AG08395 (cell line): ENCODE results near the gene TMEM165.
A peak's percentile ranks its signal among the peaks of the same experiment; 100 is the strongest.

Experiments
- DNase-seq: peaks from one replicate; pipeline ENCODE4 v3.0.0; 2012; ENCODE audit warnings: mixed read lengths, low spot score

Gene TMEM165

DNA sequence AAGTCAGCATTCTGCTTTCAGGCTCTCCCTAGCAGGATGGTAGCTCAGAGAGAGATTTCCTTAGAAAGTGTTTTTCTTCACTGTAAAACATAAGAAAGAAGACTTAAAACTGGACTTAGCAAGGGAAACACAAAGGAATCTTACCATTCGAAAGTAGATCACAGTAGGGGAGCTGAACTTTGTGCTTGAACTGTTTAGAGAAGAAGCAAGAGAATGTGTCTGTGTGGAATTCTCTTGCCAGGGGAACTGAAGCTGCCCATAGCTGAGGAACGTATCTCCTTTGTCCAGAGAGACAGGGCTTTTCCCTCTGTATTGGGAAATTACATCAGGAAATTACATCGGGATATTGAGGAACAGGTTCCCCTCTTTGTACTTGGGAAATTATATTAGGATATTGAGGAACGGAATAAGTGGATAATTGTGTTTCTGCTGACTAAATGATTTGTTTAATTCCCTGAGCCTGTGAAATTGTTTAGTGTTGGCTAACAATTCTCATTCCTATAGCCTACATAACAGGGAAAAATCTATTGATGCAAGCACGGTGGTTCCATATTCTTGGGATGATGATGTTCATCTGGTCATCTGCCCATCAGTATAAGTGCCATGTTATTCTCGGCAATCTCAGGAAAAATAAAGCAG is 28.6 kb upstream of the TMEM165 start:
- DNase-seq = no peak

- no peak for DNase-seq
Observed at GRCh38 chr4:55369968-55370367, 25.8 kb upstream of the TMEM165 start.

GRCh38 chr4:55372259-55372658 is 23.5 kb upstream of the TMEM165 start:
- DNase-seq = no peak

DNA sequence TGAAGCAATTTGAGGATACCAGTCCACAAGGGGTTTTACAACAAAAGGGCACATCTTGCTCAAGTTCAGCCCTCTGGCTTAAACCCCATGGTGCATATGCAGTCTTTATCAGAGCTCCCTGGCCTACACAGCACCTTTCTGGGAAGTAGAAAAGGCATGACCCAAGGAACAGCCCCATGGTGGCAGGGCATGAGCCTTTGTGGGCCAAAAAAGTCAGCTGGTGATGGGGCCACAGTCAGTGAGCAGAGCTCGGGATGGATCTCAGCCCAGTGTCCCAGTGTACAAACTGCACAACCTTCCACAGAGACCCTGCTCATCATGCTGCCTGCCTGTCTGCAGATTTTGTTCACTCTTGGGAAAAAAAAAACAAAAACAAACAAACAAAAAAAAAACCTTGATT is 22.3 kb upstream of the TMEM165 start:
- DNase-seq = no peak

DNA sequence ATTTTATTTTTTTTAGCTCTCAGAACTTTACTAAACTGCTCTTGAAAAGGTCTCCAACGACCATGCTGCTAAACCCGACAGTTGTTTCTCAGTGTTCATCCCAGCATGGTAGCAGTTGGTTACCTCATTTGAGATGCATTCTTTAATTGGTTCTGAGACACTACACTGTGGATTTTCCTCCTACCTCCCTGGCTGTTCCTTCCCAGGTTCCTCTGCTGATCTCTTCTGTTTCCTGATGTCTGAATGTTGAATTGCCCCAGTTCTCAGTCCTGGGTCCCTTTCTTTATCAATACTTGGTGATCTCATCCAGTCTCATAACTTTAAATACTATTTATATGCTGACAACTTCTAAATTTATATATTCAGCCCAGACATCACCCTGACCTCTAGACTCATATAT is 19.1 kb upstream of the TMEM165 start:
- no peak for DNase-seq

- no peak for DNase-seq
Observed at GRCh38 chr4:55378617-55379467, 16.9 kb upstream of the TMEM165 start.

GRCh38 chr4:55380576-55380975 is 15.2 kb upstream of the TMEM165 start:
- no peak for DNase-seq

GRCh38 chr4:55381502-55381901 is 14.3 kb upstream of the TMEM165 start:
- no peak for DNase-seq

GRCh38 chr4:55382488-55383003 is 13.2 kb upstream of the TMEM165 start:
- DNase-seq = no peak

GRCh38 chr4:55385201-55385649 is 10.5 kb upstream of the TMEM165 start:
- DNase-seq = no peak

DNA sequence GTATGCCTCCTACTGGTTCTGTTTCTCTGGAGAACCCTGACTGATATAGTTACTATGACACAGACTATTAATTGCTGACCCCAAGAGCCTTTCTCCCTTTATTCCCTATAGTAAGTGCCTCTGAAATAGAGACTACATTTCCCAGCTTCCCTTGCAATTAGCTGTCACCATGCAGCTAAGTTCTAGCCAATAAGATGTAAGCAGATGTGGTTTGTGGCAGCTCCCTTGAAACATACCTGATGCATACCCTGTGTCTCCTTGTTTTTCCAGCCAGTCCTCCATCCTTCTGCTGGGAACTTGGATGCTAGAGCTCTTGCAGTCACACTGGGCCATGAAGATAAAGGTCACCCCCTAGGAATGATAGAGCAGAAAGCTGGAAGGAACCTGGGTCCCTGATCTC is 9.7 kb upstream of the TMEM165 start:
- DNase-seq = peak; percentile 37

DNA sequence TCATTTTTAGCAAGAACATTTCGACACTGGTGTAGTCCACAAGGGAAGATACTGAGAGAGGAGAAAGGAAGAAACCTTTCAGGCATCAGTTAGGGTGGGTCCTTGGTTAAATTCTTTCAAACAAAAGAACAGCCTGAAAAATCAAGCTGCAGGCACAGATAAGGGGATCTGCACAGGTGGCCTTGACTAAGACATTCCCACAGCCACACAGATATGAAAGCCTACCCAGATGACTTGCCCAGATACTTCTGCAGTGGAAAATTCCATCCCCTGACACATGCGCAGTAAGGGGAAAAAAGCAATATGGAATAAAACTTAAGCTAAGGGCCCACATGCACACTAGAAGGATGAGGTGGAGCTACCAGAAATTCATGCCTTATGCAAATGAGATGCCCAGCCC is 8.9 kb upstream of the TMEM165 start:
- no peak for DNase-seq

DNA sequence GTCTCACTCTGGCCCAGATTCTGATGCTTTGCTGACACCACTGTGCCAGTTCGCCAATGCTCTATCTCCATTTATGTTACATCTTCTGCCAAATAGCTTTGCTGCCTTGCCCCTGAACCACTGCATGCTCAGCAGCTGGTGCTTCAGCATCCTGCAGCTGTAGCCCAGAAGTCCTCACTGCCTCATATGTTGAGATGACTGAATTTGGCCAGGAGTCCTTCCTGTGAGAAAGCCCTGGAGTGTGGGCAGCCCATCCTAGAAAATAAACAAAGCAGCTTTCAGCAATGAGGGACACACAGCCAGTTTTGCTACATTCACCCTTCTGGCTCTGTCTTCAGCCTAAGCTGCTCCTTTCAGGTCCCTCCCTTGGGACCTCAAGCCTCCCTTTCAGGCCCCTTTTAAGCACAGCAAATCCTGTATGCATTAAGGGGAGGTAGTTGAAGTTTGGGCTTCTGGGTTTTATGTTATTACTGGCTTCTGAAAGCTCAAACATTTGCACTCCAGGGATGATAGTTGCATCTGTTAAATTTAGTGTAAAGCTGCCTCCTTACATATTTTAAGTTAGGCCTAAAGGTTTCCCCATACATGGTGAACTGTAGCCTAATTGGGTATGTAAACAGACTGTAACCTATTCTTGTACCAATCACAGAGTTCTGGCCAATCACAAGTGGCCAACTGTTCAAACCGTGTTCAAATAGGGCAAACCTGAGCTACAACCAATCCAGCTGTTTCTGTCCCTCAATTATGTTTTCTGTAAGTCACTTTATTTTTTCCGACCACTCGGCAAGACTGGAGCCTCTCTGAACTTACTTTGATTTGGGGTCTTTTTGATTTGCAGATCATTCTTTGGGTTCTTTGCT is 2.1 kb upstream of the TMEM165 start:
- no peak for DNase-seq

- no peak for DNase-seq
Observed at GRCh38 chr4:55395218-55395528, 584 bp upstream of the TMEM165 start.

GRCh38 chr4:55396308-55397125 is 760 bp downstream of the TMEM165 start:
- DNase-seq = peak; percentile 52

DNA sequence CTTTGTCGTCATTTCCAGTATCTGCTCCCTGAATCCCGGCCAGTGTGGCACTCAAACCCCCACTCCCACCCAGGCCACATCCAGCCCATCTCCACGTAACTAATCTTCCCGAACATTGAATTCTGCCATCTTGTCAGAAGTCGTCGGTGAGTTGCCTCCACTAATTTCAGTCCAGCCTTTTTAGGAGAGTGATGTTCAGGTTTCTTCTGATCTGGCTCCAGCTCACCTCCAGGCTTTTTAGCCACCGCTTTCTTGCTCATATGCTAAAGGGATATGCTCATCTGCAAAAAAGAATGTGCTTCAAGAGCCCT is 1.3 kb downstream of the TMEM165 start:
- DNase-seq = no peak

GRCh38 chr4:55397520-55398321 is 2.0 kb downstream of the TMEM165 start:
- peak; percentile 40 for DNase-seq

DNA sequence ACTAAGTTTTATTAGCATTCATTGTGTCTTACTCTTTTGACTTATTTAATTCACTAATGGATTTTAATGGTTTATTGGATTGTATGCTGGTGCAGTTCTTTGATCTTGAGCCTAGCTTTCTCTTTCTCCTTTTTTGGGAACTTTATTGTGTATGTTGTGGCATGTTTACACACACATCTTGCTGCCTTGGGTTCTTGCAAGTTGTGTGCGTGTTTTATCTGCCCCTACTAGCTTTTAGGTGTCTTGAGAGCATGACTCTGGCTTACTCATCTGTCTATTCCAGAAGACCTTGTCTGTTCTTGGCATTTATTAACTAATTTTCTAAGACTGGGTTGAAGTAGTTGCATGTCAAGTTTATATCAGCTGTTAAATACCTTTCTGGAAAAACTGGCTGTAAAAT is 2.7 kb downstream of the TMEM165 start:
- DNase-seq = no peak

- no peak for DNase-seq
Observed at GRCh38 chr4:55398966-55399365, 3.2 kb downstream of the TMEM165 start.

- no peak for DNase-seq
Observed at GRCh38 chr4:55399581-55399980, 3.8 kb downstream of the TMEM165 start.

- no peak for DNase-seq
Observed at GRCh38 chr4:55405073-55405472, 9.3 kb downstream of the TMEM165 start.
